Kidney (tissue), 14 donors: ENCODE data around the gene ATP10D. TPM values are rescaled to one million over a fixed set of nuclear protein-coding genes. Genes with fewer than 3 reads are reported as not detected.

Experiments used
- DNase-seq, 5 donors: peaks; one replicate each; pipeline ENCODE4 v3.0.0-alpha.2; 2013 to 2020
- FAIRE-seq: peaks from 2 replicates; lab custom pipeline; 2012; peaks lifted over from hg19 to GRCh38; lab: Jason Lieb, UNC
- H3K27ac ChIP-seq, 2 donors: one replicate each; pipeline ENCODE4 v1.7.0; 2013; ENCODE audit warnings: low read depth in 2 of 2, low read length in 2 of 2, inconsistent platforms in 1 of 2
- H3K27me3 ChIP-seq: one replicate; pipeline ENCODE4 v1.7.1; 2013; ENCODE audit warnings: low read length, inconsistent platforms; ENCODE audit not compliant: control insufficient read depth, insufficient read depth
- H3K36me3 ChIP-seq, 3 donors: one replicate each; pipeline versions ENCODE4 v1.7.0 to v1.7.1; 2013; ENCODE audit warnings: low read length in 3 of 3, control low read depth in 1 of 3, inconsistent platforms in 1 of 3; ENCODE audit not compliant: insufficient read depth in 3 of 3, control insufficient read depth in 2 of 3
- H3K4me1 ChIP-seq, 3 donors: one replicate each; pipeline versions ENCODE4 v1.7.0 to v1.7.1; 2013; ENCODE audit warnings: low read length in 3 of 3, inconsistent platforms in 1 of 3, low read depth in 1 of 3; ENCODE audit not compliant: control insufficient read depth in 2 of 3, insufficient read depth in 2 of 3
- H3K4me3 ChIP-seq, 3 donors: one replicate each; pipeline versions ENCODE4 v1.7.0 to v1.8.1; 2013; ENCODE audit warnings: low read length in 3 of 3, control low read depth in 1 of 3, inconsistent platforms in 1 of 3
- H3K9ac ChIP-seq, 3 donors: one replicate each; pipeline versions ENCODE4 v1.7.0 to v1.7.1; 2013; ENCODE audit warnings: low read length in 3 of 3, control low read depth in 1 of 3, inconsistent platforms in 1 of 3
- H3K9me3 ChIP-seq, 3 donors: one replicate each; pipeline versions ENCODE4 v1.7.0 to v1.7.1; 2013; ENCODE audit warnings: low read length in 3 of 3, control low read depth in 1 of 3, inconsistent platforms in 1 of 3; ENCODE audit not compliant: control insufficient read depth in 2 of 3, insufficient read depth in 1 of 3
- CTCF ChIP-seq: IDR thresholded peaks from 3 replicates; pipeline ENCODE4 v1.5.1; 2012; ENCODE audit warnings: mild to moderate bottlenecking, moderate library complexity, borderline replicate concordance; ENCODE audit not compliant: insufficient read depth; ENCODE audit errors: extremely low read depth
- intact Hi-C: fragments of 100-400 bp; cut with DNase I; formaldehyde crosslinking; loops from one replicate; pipeline ENCODE4 v1.11.1; 2022
- polyA plus RNA-seq: library from polyadenylated mRNA; stranded (reverse); fragments of 350-450 nt; fragmentation: Illumina TruSeq; extraction: RNeasy Lipid Tissue Mini Kit (QIAGEN cat#74804); gene quantifications from one replicate; pipeline ENCODE4 v1.2.3, GENCODE V29; 2014; ENCODE audit warnings: low read depth, low replicate concordance; ENCODE audit not compliant: insufficient read depth
- total RNA-seq: library from RNA; stranded (reverse); fragmentation: NEBNext Ultra II Directional; extraction: Animal tissue kit (Norgen Biotek cat#: 25700); gene quantifications from one replicate; pipeline ENCODE4 v1.2.1, GENCODE V29; 2021
- donor health status: control.
- donor health status: control.
- donor health status: control.
- donor health status: control.
- donor health status: control.
- donor health status: DM: yes; HTN: yes; CAD: no.
- donor health status: Normal renal cell carcinoma (clear cell type).

The ATP10D gene
- total and polyA plus RNA-seq, 2 donors from 2014 or later = 10.4 to 43.6 TPM

DNA sequence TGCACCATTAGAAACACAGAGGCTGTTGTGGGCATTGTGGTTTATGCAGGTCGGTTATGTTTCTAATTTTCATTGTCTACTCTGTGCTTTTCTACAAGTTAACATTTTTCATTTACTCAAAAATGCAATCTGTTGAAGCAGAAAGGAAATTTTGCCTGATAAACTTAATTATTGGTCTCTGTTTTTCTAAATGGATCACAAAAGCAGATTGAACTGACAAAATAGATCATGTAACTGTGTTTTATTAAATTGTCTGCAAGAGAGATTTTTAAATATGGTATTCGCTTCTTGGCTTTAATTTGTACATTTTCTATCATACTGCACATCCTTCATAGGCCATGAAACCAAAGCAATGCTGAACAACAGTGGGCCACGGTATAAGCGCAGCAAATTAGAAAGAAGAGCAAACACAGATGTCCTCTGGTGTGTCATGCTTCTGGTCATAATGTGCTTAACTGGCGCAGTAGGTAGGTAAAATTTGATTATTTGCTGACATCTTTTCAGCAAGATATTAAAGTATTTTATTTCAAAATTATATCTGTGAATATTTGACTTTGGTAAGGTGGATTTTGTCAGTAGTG lies 50.6 kb downstream of the ATP10D start:
- no peaks in the 10 kb centered on the region for H3K27me3 ChIP-seq
- peaks cover 0 to 8% (median 4%) of the 10 kb centered on the region in 3 donors for H3K4me1 ChIP-seq
- no peak overlapping the region for H3K27ac ChIP-seq
- DNase-seq = no peak
- intact Hi-C loops = no loop called here
- H3K4me3 ChIP-seq = no peak overlapping the region
- no peak overlapping the region for H3K9ac ChIP-seq
- no peak for TF ChIP-seq CTCF
- H3K36me3 ChIP-seq = peaks cover 0 to 15% (median 3%) of the 10 kb centered on the region in 3 donors
- no peaks in the 10 kb centered on the region for H3K9me3 ChIP-seq
- no peak for FAIRE-seq

DNA sequence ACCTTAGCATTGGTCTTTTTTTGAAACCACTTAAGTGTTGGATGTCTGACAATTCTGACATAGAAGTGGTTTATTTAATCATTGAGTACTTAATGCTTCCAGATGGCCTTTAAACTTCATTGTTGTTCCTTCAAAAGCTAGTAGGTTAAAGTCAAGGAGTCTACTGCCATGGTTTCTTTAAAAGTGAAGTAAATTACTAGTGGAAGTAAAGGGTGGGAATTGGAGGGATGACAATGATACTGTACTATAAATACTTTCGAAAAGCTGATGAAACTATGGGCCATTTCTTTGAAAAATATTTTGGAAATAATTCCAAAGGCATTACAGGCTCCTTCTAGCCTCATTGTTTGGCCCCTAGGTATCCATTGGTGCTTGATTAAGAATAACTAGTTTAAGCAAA lies 51.9 kb downstream of the ATP10D start:
- H3K36me3 ChIP-seq = peaks cover 0 to 15% (median 3%) of the 10 kb centered on the region in 3 donors
- H3K27me3 ChIP-seq = no peaks in the 10 kb centered on the region
- H3K9me3 ChIP-seq = no peaks in the 10 kb centered on the region
- TF ChIP-seq CTCF = no peak
- DNase-seq (no peak), FAIRE-seq (no peak)
- no peak overlapping the region for H3K9ac ChIP-seq
- no peak overlapping the region for H3K4me3 ChIP-seq
- H3K4me1 ChIP-seq = no peaks in the 10 kb centered on the region
- intact Hi-C loops = no loop called here
- H3K27ac ChIP-seq = no peak overlapping the region

- Histone ChIP-seq H3K4me3 (no peak overlapping the region), H3K27me3 (no peaks in the 10 kb centered on the region), H3K27ac (no peak overlapping the region), H3K4me1 (no peaks in the 10 kb centered on the region), H3K9me3 (no peaks in the 10 kb centered on the region), H3K36me3 (peaks cover 0 to 15% (median 3%) of the 10 kb centered on the region in 3 donors), H3K9ac (no peak overlapping the region)
- no peak for TF ChIP-seq CTCF
- intact Hi-C loops = no loop called here
- FAIRE-seq = peak; percentile 78
- peak in 2 of 5 donors; percentile 19 to 38 for DNase-seq
Measured at GRCh38 chr4:47538111-47538824, 53.2 kb downstream of the ATP10D start.
